ENCODE results near the gene MAP1S.

The MAP1S gene, protein sequence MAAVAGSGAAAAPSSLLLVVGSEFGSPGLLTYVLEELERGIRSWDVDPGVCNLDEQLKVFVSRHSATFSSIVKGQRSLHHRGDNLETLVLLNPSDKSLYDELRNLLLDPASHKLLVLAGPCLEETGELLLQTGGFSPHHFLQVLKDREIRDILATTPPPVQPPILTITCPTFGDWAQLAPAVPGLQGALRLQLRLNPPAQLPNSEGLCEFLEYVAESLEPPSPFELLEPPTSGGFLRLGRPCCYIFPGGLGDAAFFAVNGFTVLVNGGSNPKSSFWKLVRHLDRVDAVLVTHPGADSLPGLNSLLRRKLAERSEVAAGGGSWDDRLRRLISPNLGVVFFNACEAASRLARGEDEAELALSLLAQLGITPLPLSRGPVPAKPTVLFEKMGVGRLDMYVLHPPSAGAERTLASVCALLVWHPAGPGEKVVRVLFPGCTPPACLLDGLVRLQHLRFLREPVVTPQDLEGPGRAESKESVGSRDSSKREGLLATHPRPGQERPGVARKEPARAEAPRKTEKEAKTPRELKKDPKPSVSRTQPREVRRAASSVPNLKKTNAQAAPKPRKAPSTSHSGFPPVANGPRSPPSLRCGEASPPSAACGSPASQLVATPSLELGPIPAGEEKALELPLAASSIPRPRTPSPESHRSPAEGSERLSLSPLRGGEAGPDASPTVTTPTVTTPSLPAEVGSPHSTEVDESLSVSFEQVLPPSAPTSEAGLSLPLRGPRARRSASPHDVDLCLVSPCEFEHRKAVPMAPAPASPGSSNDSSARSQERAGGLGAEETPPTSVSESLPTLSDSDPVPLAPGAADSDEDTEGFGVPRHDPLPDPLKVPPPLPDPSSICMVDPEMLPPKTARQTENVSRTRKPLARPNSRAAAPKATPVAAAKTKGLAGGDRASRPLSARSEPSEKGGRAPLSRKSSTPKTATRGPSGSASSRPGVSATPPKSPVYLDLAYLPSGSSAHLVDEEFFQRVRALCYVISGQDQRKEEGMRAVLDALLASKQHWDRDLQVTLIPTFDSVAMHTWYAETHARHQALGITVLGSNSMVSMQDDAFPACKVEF

DNA sequence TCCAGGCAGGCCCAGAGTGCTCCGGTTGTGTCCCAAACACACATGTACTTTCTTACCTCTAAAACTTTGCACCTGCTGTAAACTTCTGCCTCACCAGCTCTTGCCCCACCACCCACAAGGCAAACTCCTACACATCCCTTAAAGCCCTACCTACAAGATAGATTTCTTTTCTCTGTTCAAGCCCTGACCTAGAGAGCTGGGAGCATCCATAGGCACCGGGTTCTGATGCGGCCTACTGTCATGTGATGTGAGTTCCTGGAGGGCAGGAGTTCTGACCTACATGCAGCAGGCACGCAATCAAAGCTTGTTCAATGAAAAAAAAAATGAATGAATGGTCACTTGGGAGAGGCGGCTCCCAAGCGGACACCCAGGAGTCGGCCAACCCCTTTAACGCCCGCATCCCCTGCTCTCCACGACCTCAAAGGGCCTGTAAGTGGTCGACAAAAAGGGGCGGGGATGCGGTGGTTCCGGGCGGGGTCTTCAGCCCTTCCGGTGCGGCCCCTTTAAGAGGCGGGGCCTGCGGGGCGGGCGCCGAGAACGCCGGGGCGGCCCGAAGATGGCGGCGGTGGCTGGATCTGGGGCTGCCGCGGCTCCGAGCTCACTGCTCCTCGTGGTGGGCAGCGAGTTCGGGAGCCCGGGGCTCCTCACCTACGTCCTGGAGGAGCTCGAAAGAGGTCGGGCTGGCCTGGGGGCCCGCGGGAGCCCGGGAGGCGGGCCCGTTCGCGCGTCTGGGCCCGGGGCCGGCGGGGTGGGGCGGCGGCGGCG, at the start of gene MAP1S:
Gene MAP1S, plus strand, starts transcription at position 534 of the 765 bp plus-strand sequence. Its CDS starts 23 bp downstream, at position 557.
- Histone ChIP-seq H3K9me3 (no peaks in the 10 kb centered on the region), H3K4me1 (peaks cover 0 to 56% (median 44%) of the 10 kb centered on the region in 4 donors), H3K27ac (peak within 1 kb of the TSS; percentile 62 to 65), H3K27me3 (no peaks in the 10 kb centered on the region), H3K4me3 (peak within 1 kb of the TSS; percentile 66 to 71), H3K36me3 (peaks cover 0 to 24% (median 8%) of the 10 kb centered on the region in 3 donors)
- TF ChIP-seq, protein P1, sequence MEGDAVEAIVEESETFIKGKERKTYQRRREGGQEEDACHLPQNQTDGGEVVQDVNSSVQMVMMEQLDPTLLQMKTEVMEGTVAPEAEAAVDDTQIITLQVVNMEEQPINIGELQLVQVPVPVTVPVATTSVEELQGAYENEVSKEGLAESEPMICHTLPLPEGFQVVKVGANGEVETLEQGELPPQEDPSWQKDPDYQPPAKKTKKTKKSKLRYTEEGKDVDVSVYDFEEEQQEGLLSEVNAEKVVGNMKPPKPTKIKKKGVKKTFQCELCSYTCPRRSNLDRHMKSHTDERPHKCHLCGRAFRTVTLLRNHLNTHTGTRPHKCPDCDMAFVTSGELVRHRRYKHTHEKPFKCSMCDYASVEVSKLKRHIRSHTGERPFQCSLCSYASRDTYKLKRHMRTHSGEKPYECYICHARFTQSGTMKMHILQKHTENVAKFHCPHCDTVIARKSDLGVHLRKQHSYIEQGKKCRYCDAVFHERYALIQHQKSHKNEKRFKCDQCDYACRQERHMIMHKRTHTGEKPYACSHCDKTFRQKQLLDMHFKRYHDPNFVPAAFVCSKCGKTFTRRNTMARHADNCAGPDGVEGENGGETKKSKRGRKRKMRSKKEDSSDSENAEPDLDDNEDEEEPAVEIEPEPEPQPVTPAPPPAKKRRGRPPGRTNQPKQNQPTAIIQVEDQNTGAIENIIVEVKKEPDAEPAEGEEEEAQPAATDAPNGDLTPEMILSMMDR (IDR thresholded peaks at IDR 0.05), result no peak
- DNase-seq, result peak; percentile 47 to 79
- intact Hi-C loops (cut with DNase I; ENCODE audit: low total_unique reads), result loop anchor here (1.0 to 5.0 kb wide), 2 partner anchors 28 to 37 kb away; no protein-coding TSS in a partner anchor

DNA sequence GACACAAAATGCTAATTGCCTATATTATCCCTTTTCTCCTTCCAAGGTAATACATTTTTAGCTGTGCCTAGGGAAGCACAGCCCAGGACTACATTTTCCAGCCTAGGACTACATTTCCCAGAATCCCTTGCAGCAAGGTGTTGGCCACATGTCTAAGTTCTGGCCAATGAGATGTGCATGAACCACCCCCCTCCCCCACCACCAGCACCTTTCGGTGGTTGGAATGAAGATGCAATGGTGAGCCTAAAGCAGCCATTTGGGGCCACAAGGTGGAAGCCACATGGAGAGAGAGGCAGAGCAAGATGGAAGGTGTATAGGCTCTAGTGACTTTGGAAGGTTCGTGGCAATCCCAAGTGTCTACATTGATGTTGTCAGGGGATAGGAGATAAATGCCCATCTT, 47.4 kb upstream of the MAP1S start:
- intact Hi-C loops (cut with DNase I; ENCODE audit: low total_unique reads), result no loop called here
- Histone ChIP-seq H3K36me3 (no peaks in the 10 kb centered on the region), H3K9me3 (no peaks in the 10 kb centered on the region), H3K27me3 (peaks cover 0 to 10% of the 10 kb centered on the region in 2 donors), H3K27ac (no peak overlapping the region), H3K4me3 (no peak overlapping the region), H3K4me1 (peaks cover 0 to 24% (median 0%) of the 10 kb centered on the region in 4 donors)
- TF ChIP-seq, protein P1 (IDR thresholded peaks at IDR 0.05), result no peak
- DNase-seq, result no peak

- Histone ChIP-seq H3K36me3 (no peaks in the 10 kb centered on the region), H3K4me3 (peak overlapping the region in 1 of 2 donors; percentile 4), H3K9me3 (no peaks in the 10 kb centered on the region), H3K27me3 (peaks cover 0 to 18% of the 10 kb centered on the region in 2 donors), H3K4me1 (peaks cover 0 to 36% (median 2%) of the 10 kb centered on the region in 4 donors), H3K27ac (peak overlapping the region in 1 of 2 donors; percentile 52)
- TF ChIP-seq, protein P1 (IDR thresholded peaks at IDR 0.05), result no peak
- intact Hi-C loops (cut with DNase I; ENCODE audit: low total_unique reads), result no loop called here
- no peak for DNase-seq
These were observed 45.1 kb upstream of the MAP1S start for GRCh38 chr19:17673937-17674799.

DNA sequence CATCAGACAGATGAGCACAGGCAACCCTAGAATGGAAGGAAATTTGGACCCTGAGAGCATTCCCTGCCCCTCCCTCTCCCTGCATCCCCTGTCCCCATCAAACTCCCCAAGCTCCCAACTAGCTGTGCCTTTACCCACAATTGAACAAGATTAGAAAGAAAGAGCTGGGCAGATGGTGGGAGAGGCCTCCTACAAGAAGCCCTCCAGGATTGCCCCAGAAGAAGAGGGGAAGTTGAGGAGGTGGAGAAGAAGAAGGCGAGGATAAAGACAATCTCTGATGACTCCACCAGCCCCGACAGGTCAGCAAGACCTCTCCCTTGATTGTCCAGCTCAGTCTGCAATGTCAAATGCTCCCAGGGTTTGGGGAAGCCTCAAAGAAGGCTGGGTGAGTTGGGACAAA, 43.0 kb upstream of the MAP1S start:
- DNase-seq, result no peak
- Histone ChIP-seq H3K36me3 (no peaks in the 10 kb centered on the region), H3K9me3 (no peaks in the 10 kb centered on the region), H3K4me1 (peaks cover 8 to 52% (median 15%) of the 10 kb centered on the region in 4 donors), H3K27me3 (peaks cover 0 to 16% of the 10 kb centered on the region in 2 donors), H3K4me3 (no peak overlapping the region), H3K27ac (no peak overlapping the region)
- TF ChIP-seq, protein P1 (IDR thresholded peaks at IDR 0.05), result no peak
- intact Hi-C loops (cut with DNase I; ENCODE audit: low total_unique reads), result no loop called here
